Measurements from ENCODE around the gene S100A13.

- TF ChIP-seq RAD21 (CRISPR knock-in tag; conservative IDR thresholded peaks at IDR 0.05 in 1 of 2, IDR thresholded peaks at IDR 0.05 in 1 of 2) (no peak), SIRT6 (IDR thresholded peaks at IDR 0.05; ENCODE audit: low read depth, low read length) (no peak), ZZZ3 (IDR thresholded peaks at IDR 0.05) (no peak), E2F6 (IDR thresholded peaks at IDR 0.05; ENCODE audit: borderline replicate concordance in 1 of 2, extremely low read depth in 1 of 2, insufficient read depth in 1 of 2, insufficient read length in 1 of 2, low read depth in 1 of 2, low read length in 1 of 2, poor library complexity in 1 of 2, severe bottlenecking in 1 of 2) (no peak), THAP12 (CRISPR knock-in tag; IDR thresholded peaks at IDR 0.05) (no peak), ELF1 (tag; IDR thresholded peaks at IDR 0.05) (no peak), POLR2AphosphoS2 (IDR thresholded peaks at IDR 0.05; ENCODE audit: low read length) (no peak; the same call in 1 of the 2 replicates), CTCF (IDR thresholded peaks at IDR 0.05 in 2 of 3, conservative IDR thresholded peaks at IDR 0.05 in 1 of 3; ENCODE audit: insufficient read depth in 2 of 3, low read depth in 1 of 3, low read length in 3 of 3) (no peak), EZH2 (IDR thresholded peaks at IDR 0.05; ENCODE audit: borderline replicate concordance, low read depth, low read length) (no peak), IRF2 (CRISPR knock-in tag; IDR thresholded peaks at IDR 0.05) (no peak), IRF9 (tag; IDR thresholded peaks at IDR 0.05) (no peak), ZBTB2 (IDR thresholded peaks at IDR 0.05) (no peak)
Observed at GRCh38 chr1:153643100-153643499, 15.8 kb upstream of the S100A13 start.

Data from K562 (cell line).